ENCODE measurements around the gene CLCN1. TPM values are rescaled to one million over a fixed set of nuclear protein-coding genes. Genes with fewer than 3 reads are reported as not detected.

The CLCN1 gene
- total RNA-seq, 1 donor from 2014 or later = not detected

- Mint-ChIP-seq H3K9me3 (no peaks in the 10 kb centered on the region), H3K4me1 (ENCODE audit: low read depth) (no peaks in the 10 kb centered on the region), H3K36me3 (ENCODE audit: low read depth) (no peaks in the 10 kb centered on the region), H3K27ac (no peak overlapping the region), H3K27me3 (ENCODE audit: insufficient read depth) (peaks cover 19% of the 10 kb centered on the region), H3K4me3 (no peak overlapping the region)
- DNase-seq (ENCODE audit: low spot score) = no peak
- intact Hi-C loops (cut with micrococcal nuclease) = no loop called here
Observed at GRCh38 chr7:143351060-143351459, 35.1 kb downstream of the CLCN1 start.

- Mint-ChIP-seq H3K4me3 (no peak overlapping the region), H3K9me3 (no peaks in the 10 kb centered on the region), H3K27me3 (ENCODE audit: insufficient read depth) (peaks cover 16% of the 10 kb centered on the region), H3K27ac (no peak overlapping the region), H3K4me1 (ENCODE audit: low read depth) (no peaks in the 10 kb centered on the region), H3K36me3 (ENCODE audit: low read depth) (no peaks in the 10 kb centered on the region)
- DNase-seq (ENCODE audit: low spot score) = no peak
- intact Hi-C loops (cut with micrococcal nuclease) = no loop called here
Observed at GRCh38 chr7:143351574-143351973, 35.7 kb downstream of the CLCN1 start.

- Mint-ChIP-seq H3K36me3 (ENCODE audit: low read depth) (no peaks in the 10 kb centered on the region), H3K4me1 (ENCODE audit: low read depth) (no peaks in the 10 kb centered on the region), H3K27me3 (ENCODE audit: insufficient read depth) (peaks cover 13% of the 10 kb centered on the region)
Observed at GRCh38 chr7:143352531-143353002, 36.7 kb downstream of the CLCN1 start.

GRCh38 chr7:143354376-143354775 lies 38.5 kb downstream of the CLCN1 start:
- Mint-ChIP-seq H3K36me3 (ENCODE audit: low read depth) (no peaks in the 10 kb centered on the region), H3K4me1 (ENCODE audit: low read depth) (no peaks in the 10 kb centered on the region), H3K27me3 (ENCODE audit: insufficient read depth) (peaks cover 15% of the 10 kb centered on the region), H3K4me3 (no peak overlapping the region), H3K9me3 (no peaks in the 10 kb centered on the region), H3K27ac (no peak overlapping the region)
- DNase-seq (ENCODE audit: low spot score) = no peak
- intact Hi-C loops (cut with micrococcal nuclease) = no loop called here

More at GRCh38 chr7:143352531-143353002, 36.7 kb downstream of the CLCN1 start:
- DNase-seq (ENCODE audit: low spot score) = no peak
- intact Hi-C loops (cut with micrococcal nuclease) = no loop called here
- Mint-ChIP-seq H3K9me3 (no peaks in the 10 kb centered on the region), H3K4me3 (no peak overlapping the region), H3K27ac (no peak overlapping the region)

GRCh38 chr7:143354965-143355364 lies 39.1 kb downstream of the CLCN1 start:
- Mint-ChIP-seq H3K36me3 (ENCODE audit: low read depth) (no peaks in the 10 kb centered on the region), H3K4me3 (no peak overlapping the region), H3K27me3 (ENCODE audit: insufficient read depth) (peaks cover 20% of the 10 kb centered on the region), H3K4me1 (ENCODE audit: low read depth) (no peaks in the 10 kb centered on the region), H3K27ac (no peak overlapping the region), H3K9me3 (no peaks in the 10 kb centered on the region)
- DNase-seq (ENCODE audit: low spot score) = no peak
- intact Hi-C loops (cut with micrococcal nuclease) = no loop called here

GRCh38 chr7:143355450-143356385 lies 39.8 kb downstream of the CLCN1 start:
- no peaks in the 10 kb centered on the region for H3K9me3 Mint-ChIP-seq
- H3K4me3 Mint-ChIP-seq = no peak overlapping the region
- intact Hi-C loops (cut with micrococcal nuclease) = no loop called here
- peaks cover 28% of the 10 kb centered on the region for H3K27me3 Mint-ChIP-seq (ENCODE audit: insufficient read depth)
- H3K4me1 Mint-ChIP-seq (ENCODE audit: low read depth) = no peaks in the 10 kb centered on the region
- no peaks in the 10 kb centered on the region for H3K36me3 Mint-ChIP-seq (ENCODE audit: low read depth)
- no peak for DNase-seq (ENCODE audit: low spot score)
- H3K27ac Mint-ChIP-seq = no peak overlapping the region

- no peaks in the 10 kb centered on the region for H3K36me3 Mint-ChIP-seq (ENCODE audit: low read depth)
- no peaks in the 10 kb centered on the region for H3K4me1 Mint-ChIP-seq (ENCODE audit: low read depth)
- peaks cover 33% of the 10 kb centered on the region for H3K27me3 Mint-ChIP-seq (ENCODE audit: insufficient read depth)
- intact Hi-C loops (cut with micrococcal nuclease) = no loop called here
- no peaks in the 10 kb centered on the region for H3K9me3 Mint-ChIP-seq
- H3K4me3 Mint-ChIP-seq = no peak overlapping the region
- no peak overlapping the region for H3K27ac Mint-ChIP-seq
- no peak for DNase-seq (ENCODE audit: low spot score)
Observed at GRCh38 chr7:143356414-143357050, 40.6 kb downstream of the CLCN1 start.

- Mint-ChIP-seq H3K36me3 (ENCODE audit: low read depth) (no peaks in the 10 kb centered on the region), H3K27ac (no peak overlapping the region), H3K9me3 (no peaks in the 10 kb centered on the region), H3K4me3 (no peak overlapping the region), H3K4me1 (ENCODE audit: low read depth) (no peaks in the 10 kb centered on the region), H3K27me3 (ENCODE audit: insufficient read depth) (peaks cover 43% of the 10 kb centered on the region)
- no peak for DNase-seq (ENCODE audit: low spot score)
- intact Hi-C loops (cut with micrococcal nuclease) = no loop called here
Observed at GRCh38 chr7:143358626-143359025, 42.7 kb downstream of the CLCN1 start.

GRCh38 chr7:143359771-143360353 lies 44.0 kb downstream of the CLCN1 start:
- Mint-ChIP-seq H3K27me3 (ENCODE audit: insufficient read depth) (peaks cover 55% of the 10 kb centered on the region), H3K4me1 (ENCODE audit: low read depth) (no peaks in the 10 kb centered on the region), H3K4me3 (peak overlapping the region; percentile 73), H3K36me3 (ENCODE audit: low read depth) (no peaks in the 10 kb centered on the region), H3K9me3 (no peaks in the 10 kb centered on the region), H3K27ac (no peak overlapping the region)
- intact Hi-C loops (cut with micrococcal nuclease) = no loop called here
- no peak for DNase-seq (ENCODE audit: low spot score)

- H3K4me1 Mint-ChIP-seq (ENCODE audit: low read depth) = no peaks in the 10 kb centered on the region
- H3K36me3 Mint-ChIP-seq (ENCODE audit: low read depth) = no peaks in the 10 kb centered on the region
- H3K27ac Mint-ChIP-seq = peak overlapping the region; percentile 21
- H3K9me3 Mint-ChIP-seq = no peaks in the 10 kb centered on the region
- DNase-seq (ENCODE audit: low spot score) = no peak
- intact Hi-C loops (cut with micrococcal nuclease) = no loop called here
- peak overlapping the region; percentile 73 for H3K4me3 Mint-ChIP-seq
- peaks cover 65% of the 10 kb centered on the region for H3K27me3 Mint-ChIP-seq (ENCODE audit: insufficient read depth)
Observed at GRCh38 chr7:143360788-143361551, 45.1 kb downstream of the CLCN1 start.

- H3K27me3 Mint-ChIP-seq (ENCODE audit: insufficient read depth) = peaks cover 70% of the 10 kb centered on the region
- H3K36me3 Mint-ChIP-seq (ENCODE audit: low read depth) = no peaks in the 10 kb centered on the region
- intact Hi-C loops (cut with micrococcal nuclease) = loop anchor here (1.0 kb wide), 3 partner anchors 19 to 121 kb away; no protein-coding TSS in a partner anchor
- no peak overlapping the region for H3K27ac Mint-ChIP-seq
- no peaks in the 10 kb centered on the region for H3K9me3 Mint-ChIP-seq
- no peaks in the 10 kb centered on the region for H3K4me1 Mint-ChIP-seq (ENCODE audit: low read depth)
- DNase-seq (ENCODE audit: low spot score) = no peak
- H3K4me3 Mint-ChIP-seq = peak overlapping the region; percentile 83
Observed at GRCh38 chr7:143361552-143362130, 45.7 kb downstream of the CLCN1 start.
